ENCODE results near the gene CTNNBL1.

DNA sequence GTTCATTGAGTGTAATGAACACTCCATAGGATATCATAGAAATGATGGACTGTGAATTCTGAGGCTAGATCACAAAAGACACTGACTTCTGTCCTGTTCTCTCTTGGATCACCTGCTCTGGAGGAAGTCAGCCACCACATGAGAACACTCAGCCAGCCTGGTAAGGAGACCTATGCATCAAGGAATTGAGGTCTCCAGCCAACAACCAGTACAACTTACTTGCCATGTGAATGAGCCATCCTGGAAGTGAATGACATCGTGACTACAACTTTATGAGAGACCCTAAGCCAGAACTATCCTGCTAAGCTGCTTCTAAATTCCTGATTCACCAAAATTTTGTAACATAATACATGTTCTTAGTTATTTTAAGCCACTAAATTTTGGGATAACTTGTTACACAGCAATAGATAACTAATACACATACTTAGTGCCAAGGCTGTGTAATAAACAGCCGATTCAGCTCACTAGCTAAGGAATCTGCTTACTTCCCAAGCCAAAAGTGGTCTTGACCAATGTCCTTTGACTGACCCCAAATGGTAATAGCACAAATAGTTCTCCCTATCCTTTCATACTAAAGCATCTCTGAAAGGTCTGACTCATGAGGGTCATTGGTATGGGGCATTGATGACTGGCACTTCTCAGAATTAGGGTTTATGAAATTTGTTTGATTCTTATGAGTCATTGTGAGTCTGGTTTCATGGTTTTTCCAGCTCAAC, 6.9 kb upstream of the CTNNBL1 start:
- TF ChIP-seq, protein P1, sequence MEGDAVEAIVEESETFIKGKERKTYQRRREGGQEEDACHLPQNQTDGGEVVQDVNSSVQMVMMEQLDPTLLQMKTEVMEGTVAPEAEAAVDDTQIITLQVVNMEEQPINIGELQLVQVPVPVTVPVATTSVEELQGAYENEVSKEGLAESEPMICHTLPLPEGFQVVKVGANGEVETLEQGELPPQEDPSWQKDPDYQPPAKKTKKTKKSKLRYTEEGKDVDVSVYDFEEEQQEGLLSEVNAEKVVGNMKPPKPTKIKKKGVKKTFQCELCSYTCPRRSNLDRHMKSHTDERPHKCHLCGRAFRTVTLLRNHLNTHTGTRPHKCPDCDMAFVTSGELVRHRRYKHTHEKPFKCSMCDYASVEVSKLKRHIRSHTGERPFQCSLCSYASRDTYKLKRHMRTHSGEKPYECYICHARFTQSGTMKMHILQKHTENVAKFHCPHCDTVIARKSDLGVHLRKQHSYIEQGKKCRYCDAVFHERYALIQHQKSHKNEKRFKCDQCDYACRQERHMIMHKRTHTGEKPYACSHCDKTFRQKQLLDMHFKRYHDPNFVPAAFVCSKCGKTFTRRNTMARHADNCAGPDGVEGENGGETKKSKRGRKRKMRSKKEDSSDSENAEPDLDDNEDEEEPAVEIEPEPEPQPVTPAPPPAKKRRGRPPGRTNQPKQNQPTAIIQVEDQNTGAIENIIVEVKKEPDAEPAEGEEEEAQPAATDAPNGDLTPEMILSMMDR (IDR thresholded peaks at IDR 0.05), result no peak
- no peak for TF ChIP-seq ZFX (IDR thresholded peaks at IDR 0.05; ENCODE audit: borderline replicate concordance)
